HG03060 (cell line): Measurements from ENCODE around the gene DCTN4.
"Not testable (repeated sequence)": the region's sequence is repeated elsewhere in the genome, so short reads cannot be mapped to it uniquely, and the experiment has no call there.

Experiments used
- ATAC-seq: cut with Tn5 transposase; IDR thresholded peaks from one replicate; pipeline ENCODE4 v1.9.1; 2021; ENCODE audit warnings: low read depth, moderate number of reproducible peaks; ENCODE audit not compliant: unreplicated experiment

Gene DCTN4

GRCh38 chr5:150778517-150779396, 19.9 kb upstream of the DCTN4 start, which contains the start of gene SMIM3:
Gene SMIM3 (plus strand): TSS chr5:150778757. CDS start chr5:150795441, 16,684 bp downstream.
- no peak for ATAC-seq

GRCh38 chr5:150778088-150778516, 19.3 kb upstream of the DCTN4 start:
- no peak for ATAC-seq

GRCh38 chr5:150777685-150778084, 18.9 kb upstream of the DCTN4 start:
- ATAC-seq: no peak

GRCh38 chr5:150774145-150774544, 15.3 kb upstream of the DCTN4 start:
- ATAC-seq: no peak

GRCh38 chr5:150771034-150771795, 12.4 kb upstream of the DCTN4 start:
- no peak for ATAC-seq

GRCh38 chr5:150766251-150766650, 7.4 kb upstream of the DCTN4 start:
- ATAC-seq: no peak

- no peak for ATAC-seq
These were observed 7.0 kb upstream of the DCTN4 start for GRCh38 chr5:150765799-150766169.

GRCh38 chr5:150765011-150765798, 6.4 kb upstream of the DCTN4 start:
- no peak for ATAC-seq

GRCh38 chr5:150764530-150764929, 5.7 kb upstream of the DCTN4 start:
- ATAC-seq: no peak

- ATAC-seq: no peak
These were observed 4.4 kb upstream of the DCTN4 start for GRCh38 chr5:150763023-150763769.

GRCh38 chr5:150762211-150762610, 3.4 kb upstream of the DCTN4 start:
- ATAC-seq: no peak

- no peak for ATAC-seq
These were observed 442 bp upstream of the DCTN4 start for GRCh38 chr5:150759334-150759583.

GRCh38 chr5:150758203-150758530, 650 bp downstream of the DCTN4 start:
- peak; percentile 1 for ATAC-seq

GRCh38 chr5:150757087-150757649, 1.6 kb downstream of the DCTN4 start:
- ATAC-seq: no peak

GRCh38 chr5:150753863-150754262, 5.0 kb downstream of the DCTN4 start:
- ATAC-seq: no peak

- no peak for ATAC-seq
These were observed 5.4 kb downstream of the DCTN4 start for GRCh38 chr5:150753463-150753862.

- ATAC-seq: no peak
These were observed 7.5 kb downstream of the DCTN4 start for GRCh38 chr5:150751096-150751891.

- no peak for ATAC-seq
These were observed 8.3 kb downstream of the DCTN4 start for GRCh38 chr5:150750469-150750868.

- not testable (repeated sequence) for ATAC-seq
These were observed 15.7 kb downstream of the DCTN4 start for GRCh38 chr5:150743142-150743488.
